Hepatocyte (in vitro differentiated cells): ENCODE data around the gene FOXO1.

Experiments
- CTCF ChIP-seq: fragments of 200-600 bp; sonication (generic); IDR thresholded peaks from 2 replicates; pipeline ENCODE4 v1.5.1; 2016; ENCODE audit warnings: antibody characterized with exemption, mild to moderate bottlenecking; ENCODE audit not compliant: poor library complexity
- EZH2 ChIP-seq: fragments of 200-600 bp; sonication (generic); IDR thresholded peaks from 2 replicates; pipeline ENCODE4 v1.6.1; 2016; ENCODE audit warnings: antibody characterized with exemption, mild to moderate bottlenecking, borderline replicate concordance
- EZH2phosphoT487 ChIP-seq: fragments of 200-600 bp; sonication (generic); IDR thresholded peaks from one replicate; pipeline ENCODE4 v1.6.1; 2018; ENCODE audit warnings: antibody characterized with exemption, mild to moderate bottlenecking, low read depth, moderate library complexity; ENCODE audit not compliant: unreplicated experiment, severe bottlenecking

- TF ChIP-seq EZH2, result no peak
- TF ChIP-seq CTCF, result no peak
- TF ChIP-seq EZH2phosphoT487, result no peak
These were observed 103.5 kb downstream of the FOXO1 start for GRCh38 chr13:40562975-40563349.
